Testis (tissue), 2 donors: Measurements from ENCODE around the gene TTLL5.

Experiments used
- CTCF ChIP-seq, 3 experiments: fragments of 450-650 bp in 2 of 3; fragments of 200-600 bp in 1 of 3; sonication (generic) in 1 of 3; IDR thresholded peaks; one replicate each; pipeline ENCODE4 v1.5.1; 2016 to 2019; ENCODE audit warnings: antibody characterized with exemption in 3 of 3, mild to moderate bottlenecking in 2 of 3, moderate library complexity in 1 of 3
- POLR2A ChIP-seq: fragments of 450-650 bp; IDR thresholded peaks from one replicate; pipeline ENCODE4 v1.6.1; 2017; ENCODE audit warnings: antibody characterized with exemption, mild to moderate bottlenecking, moderate library complexity

DNA sequence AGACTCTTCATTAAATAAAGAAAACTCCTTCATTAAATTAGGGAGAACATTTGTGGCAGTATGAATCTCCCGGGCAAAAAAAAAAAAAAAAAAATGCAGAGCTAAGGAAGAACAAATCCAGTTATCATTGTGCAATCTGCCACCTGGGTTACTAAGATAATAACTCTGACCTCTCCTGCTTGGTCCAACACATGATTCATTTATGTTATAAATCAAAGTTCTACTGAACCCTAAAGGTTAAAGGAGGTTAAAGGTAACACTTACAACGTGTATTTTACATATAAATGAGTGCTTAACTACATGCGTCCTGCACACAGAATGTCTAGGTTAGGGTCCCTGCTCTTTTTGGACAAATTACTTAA lies 316.5 kb downstream of the TTLL5 start:
- TF ChIP-seq CTCF (IDR thresholded peaks at IDR 0.05) (no peak), POLR2A (no peak)
